Ascending aorta (tissue), 2 donors: ENCODE measurements around the gene COL20A1. TPM values are rescaled to one million over a fixed set of nuclear protein-coding genes. Genes with fewer than 3 reads are reported as not detected.
"Not testable (repeated sequence)": the region's sequence is repeated elsewhere in the genome, so short reads cannot be mapped to it uniquely, and the experiment has no call there.

Experiments used
- DNase-seq, 2 donors: peaks; one replicate each; pipeline ENCODE4 v3.0.0-alpha.2; 2019; ENCODE audit warnings: low spot score in 2 of 2
- H3K27ac ChIP-seq, 2 donors: fragments of 200-600 bp; sonication (generic); one replicate each; pipeline ENCODE4 v1.5.1; 2016 to 2017; ENCODE audit warnings: mild to moderate bottlenecking in 1 of 2
- H3K27me3 ChIP-seq: fragments of 200-600 bp; sonication (generic); one replicate; pipeline ENCODE4 v1.5.1; 2017
- H3K36me3 ChIP-seq, 2 donors: fragments of 200-600 bp; sonication (generic); one replicate each; pipeline ENCODE4 v1.5.1; 2016
- H3K4me1 ChIP-seq, 2 donors: fragments of 200-600 bp; sonication (generic); one replicate each; pipeline ENCODE4 v1.5.1; 2016 to 2017; ENCODE audit warnings: mild to moderate bottlenecking in 1 of 2
- H3K4me3 ChIP-seq, 2 donors: fragments of 200-600 bp; sonication (generic); one replicate each; pipeline ENCODE4 v1.5.1; 2016 to 2017; ENCODE audit warnings: mild to moderate bottlenecking in 1 of 2
- H3K9me3 ChIP-seq, 2 donors: fragments of 200-600 bp; sonication (generic); one replicate each; pipeline ENCODE4 v1.5.1; 2016
- intact Hi-C: fragments of 100-400 bp; cut with DNase I; formaldehyde crosslinking; loops from one replicate; pipeline ENCODE4 v1.15.1; 2023
- total RNA-seq: library from RNA; depleted of rRNA; stranded (reverse); fragments of >200 nt; gene quantifications from one replicate; pipeline ENCODE4 v1.1.0, GENCODE V29; 2016
- TF ChIP-seq, protein P1 (sequence below), 3 experiments: fragments of 200-600 bp in 2 of 3; fragments of 450-650 bp in 1 of 3; sonication (generic) in 2 of 3; IDR thresholded peaks; one replicate each; pipeline ENCODE4 v1.5.1; 2016 to 2019; ENCODE audit warnings: antibody characterized with exemption in 3 of 3, mild to moderate bottlenecking in 1 of 3, moderate library complexity in 1 of 3

COL20A1 gene
- total RNA-seq, 1 donor from 2014 or later: not detected

- Histone ChIP-seq H3K27me3 (no peaks in the 10 kb centered on the region), H3K27ac (no peak overlapping the region), H3K4me1 (no peaks in the 10 kb centered on the region), H3K9me3 (no peaks in the 10 kb centered on the region), H3K4me3 (no peak overlapping the region), H3K36me3 (no peaks in the 10 kb centered on the region)
- no peak for DNase-seq
- intact Hi-C loops: no loop called here
- TF ChIP-seq, protein P1, sequence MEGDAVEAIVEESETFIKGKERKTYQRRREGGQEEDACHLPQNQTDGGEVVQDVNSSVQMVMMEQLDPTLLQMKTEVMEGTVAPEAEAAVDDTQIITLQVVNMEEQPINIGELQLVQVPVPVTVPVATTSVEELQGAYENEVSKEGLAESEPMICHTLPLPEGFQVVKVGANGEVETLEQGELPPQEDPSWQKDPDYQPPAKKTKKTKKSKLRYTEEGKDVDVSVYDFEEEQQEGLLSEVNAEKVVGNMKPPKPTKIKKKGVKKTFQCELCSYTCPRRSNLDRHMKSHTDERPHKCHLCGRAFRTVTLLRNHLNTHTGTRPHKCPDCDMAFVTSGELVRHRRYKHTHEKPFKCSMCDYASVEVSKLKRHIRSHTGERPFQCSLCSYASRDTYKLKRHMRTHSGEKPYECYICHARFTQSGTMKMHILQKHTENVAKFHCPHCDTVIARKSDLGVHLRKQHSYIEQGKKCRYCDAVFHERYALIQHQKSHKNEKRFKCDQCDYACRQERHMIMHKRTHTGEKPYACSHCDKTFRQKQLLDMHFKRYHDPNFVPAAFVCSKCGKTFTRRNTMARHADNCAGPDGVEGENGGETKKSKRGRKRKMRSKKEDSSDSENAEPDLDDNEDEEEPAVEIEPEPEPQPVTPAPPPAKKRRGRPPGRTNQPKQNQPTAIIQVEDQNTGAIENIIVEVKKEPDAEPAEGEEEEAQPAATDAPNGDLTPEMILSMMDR (IDR thresholded peaks at IDR 0.05): no peak
These were observed 40.4 kb downstream of the COL20A1 start for GRCh38 chr20:63333241-63333836.

- H3K36me3 ChIP-seq: no peaks in the 10 kb centered on the region
- H3K27me3 ChIP-seq: no peaks in the 10 kb centered on the region
- TF ChIP-seq, protein P1 (IDR thresholded peaks at IDR 0.05): no peak
- H3K4me1 ChIP-seq: no peaks in the 10 kb centered on the region
- intact Hi-C loops: no loop called here
- no peak overlapping the region for H3K27ac ChIP-seq
- H3K9me3 ChIP-seq: no peaks in the 10 kb centered on the region
- H3K4me3 ChIP-seq: no peak overlapping the region
- DNase-seq: no peak
These were observed 41.4 kb downstream of the COL20A1 start for GRCh38 chr20:63334356-63334755.

DNA sequence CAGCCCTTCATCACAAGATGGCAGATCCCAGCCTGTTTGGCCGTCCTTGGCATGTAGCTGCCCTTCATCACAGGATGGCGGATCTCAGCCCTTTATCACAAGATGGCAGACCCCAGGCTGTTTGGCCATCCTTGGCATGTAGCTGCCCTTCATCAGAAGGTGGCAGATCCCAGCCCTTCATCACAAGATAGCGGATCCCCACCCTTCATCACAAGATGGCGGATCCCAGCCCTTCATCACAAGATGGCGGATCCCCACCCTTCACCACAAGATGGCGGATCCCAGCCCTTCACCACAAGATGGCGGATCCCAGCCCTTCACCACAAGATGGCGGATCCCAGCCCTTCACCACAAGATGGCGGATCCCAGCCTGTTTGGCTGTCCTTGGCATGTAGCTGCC is 42.1 kb downstream of the COL20A1 start:
- H3K27ac ChIP-seq, H3K9me3 ChIP-seq, intact Hi-C loops, H3K36me3 ChIP-seq, DNase-seq, H3K27me3 ChIP-seq, H3K4me3 ChIP-seq, H3K4me1 ChIP-seq: not testable (repeated sequence)

DNA sequence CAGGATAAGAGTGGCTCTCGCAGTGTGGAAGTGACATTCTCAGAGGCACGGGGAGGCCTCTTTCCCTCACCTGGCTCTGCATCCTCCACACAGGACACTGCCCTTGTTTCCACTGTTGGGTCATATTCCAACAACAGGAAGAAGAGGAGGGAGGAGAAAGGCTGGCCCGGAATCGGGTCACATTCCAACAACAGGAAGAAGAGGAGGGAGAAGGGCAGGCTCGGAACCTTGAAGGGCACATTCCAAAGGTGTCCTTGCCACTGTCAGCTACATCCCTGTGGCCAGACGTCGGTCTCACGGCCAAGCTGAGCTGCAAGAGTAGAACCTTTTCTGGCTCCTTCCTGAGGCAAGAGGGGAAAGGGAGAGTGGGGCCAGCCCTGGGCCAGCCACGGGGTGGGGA is 42.7 kb downstream of the COL20A1 start:
- no peak for DNase-seq
- no peaks in the 10 kb centered on the region for H3K36me3 ChIP-seq
- H3K27me3 ChIP-seq: no peaks in the 10 kb centered on the region
- TF ChIP-seq, protein P1 (IDR thresholded peaks at IDR 0.05): no peak
- no peak overlapping the region for H3K4me3 ChIP-seq
- intact Hi-C loops: no loop called here
- no peak overlapping the region for H3K27ac ChIP-seq
- no peaks in the 10 kb centered on the region for H3K9me3 ChIP-seq
- no peaks in the 10 kb centered on the region for H3K4me1 ChIP-seq

DNA sequence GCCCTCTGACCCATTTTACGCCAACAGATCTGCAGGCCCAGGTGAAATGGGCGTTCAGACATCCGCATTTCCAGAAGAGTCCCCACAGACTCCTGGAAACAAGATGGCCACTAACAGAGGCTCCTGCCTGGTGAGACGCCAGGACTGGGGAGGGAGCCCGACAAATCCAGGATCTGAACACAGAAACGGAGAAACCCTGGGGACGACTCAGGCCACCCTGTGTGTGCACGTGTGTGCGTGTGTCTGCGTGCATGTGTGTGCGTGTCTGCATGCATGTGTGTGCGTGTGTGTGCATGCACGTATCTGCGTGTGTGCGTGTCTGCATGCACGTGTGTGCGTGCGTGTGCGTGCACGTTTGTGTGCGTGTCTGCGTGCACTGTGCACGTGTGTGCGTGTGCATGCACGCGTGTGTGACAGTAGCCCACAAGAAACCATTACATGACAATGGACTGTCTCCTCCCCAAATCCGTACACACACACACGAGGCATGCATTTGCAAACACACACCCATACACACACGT is 43.3 kb downstream of the COL20A1 start:
- Histone ChIP-seq H3K4me1 (no peaks in the 10 kb centered on the region), H3K36me3 (no peaks in the 10 kb centered on the region), H3K27ac (no peak overlapping the region), H3K4me3 (no peak overlapping the region), H3K27me3 (no peaks in the 10 kb centered on the region), H3K9me3 (no peaks in the 10 kb centered on the region)
- TF ChIP-seq, protein P1 (IDR thresholded peaks at IDR 0.05): no peak
- intact Hi-C loops: no loop called here
- no peak for DNase-seq

DNA sequence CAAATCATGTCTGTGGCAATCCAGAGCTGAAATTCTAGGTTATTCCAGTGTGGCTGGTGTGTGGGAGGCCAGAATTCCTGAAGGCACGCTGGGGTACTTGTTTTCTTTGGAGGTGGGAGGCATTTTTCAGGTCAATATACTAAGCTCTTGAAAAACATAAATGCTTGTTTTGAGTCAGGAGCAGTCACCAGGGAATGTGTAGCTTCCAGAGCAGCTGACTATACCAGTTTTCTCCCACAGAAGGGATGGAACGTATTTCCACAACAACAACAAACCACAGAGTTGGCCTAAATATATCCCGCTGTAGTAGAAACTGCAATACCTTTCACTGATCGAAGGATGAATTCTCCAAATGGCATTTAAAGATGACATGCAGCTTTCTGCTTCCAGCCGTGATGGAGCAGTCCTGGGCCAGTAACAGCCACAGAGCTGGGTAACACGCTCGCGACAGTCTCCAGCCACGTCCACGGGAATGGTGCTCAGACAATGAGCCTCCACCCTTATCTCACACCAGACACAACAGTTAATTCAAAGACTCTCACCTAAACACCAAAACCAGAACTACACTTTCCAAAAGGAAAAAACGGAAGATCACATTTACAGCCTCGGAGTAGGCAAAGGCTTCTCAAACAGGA is 44.9 kb downstream of the COL20A1 start:
- DNase-seq: no peak
- intact Hi-C loops: no loop called here
- Histone ChIP-seq H3K9me3 (no peaks in the 10 kb centered on the region), H3K27me3 (no peaks in the 10 kb centered on the region), H3K4me1 (no peaks in the 10 kb centered on the region), H3K27ac (no peak overlapping the region), H3K4me3 (no peak overlapping the region), H3K36me3 (no peaks in the 10 kb centered on the region)
- TF ChIP-seq, protein P1 (IDR thresholded peaks at IDR 0.05): no peak

- DNase-seq, H3K27ac ChIP-seq, H3K9me3 ChIP-seq, H3K4me1 ChIP-seq, H3K36me3 ChIP-seq, intact Hi-C loops, H3K27me3 ChIP-seq, H3K4me3 ChIP-seq: not testable (repeated sequence)
These were observed 46.4 kb downstream of the COL20A1 start for GRCh38 chr20:63339154-63340094.

DNA sequence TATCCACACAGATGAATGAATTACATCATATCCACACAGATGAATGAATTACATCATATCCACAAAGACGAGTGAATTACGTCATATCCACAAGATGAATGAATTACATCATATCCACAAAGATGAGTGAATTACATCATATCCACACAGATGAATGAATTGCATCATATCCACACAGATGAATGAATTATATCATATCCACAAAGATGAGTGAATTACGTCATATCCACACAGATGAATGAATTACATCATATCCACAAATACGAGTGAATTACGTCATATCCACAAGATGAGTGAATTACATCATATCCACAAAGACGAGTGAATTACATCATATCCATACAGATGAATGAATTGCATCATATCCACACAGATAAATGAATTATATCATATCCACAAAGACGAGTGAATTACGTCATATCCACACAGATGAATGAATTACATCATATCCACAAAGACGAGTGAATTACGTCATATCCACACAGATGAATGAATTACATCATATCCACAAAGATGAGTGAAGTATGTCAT is 47.2 kb downstream of the COL20A1 start:
- H3K4me1 ChIP-seq, H3K27ac ChIP-seq, H3K9me3 ChIP-seq, H3K27me3 ChIP-seq, DNase-seq, H3K36me3 ChIP-seq, intact Hi-C loops, H3K4me3 ChIP-seq: not testable (repeated sequence)
